Breast epithelium (tissue), 4 donors: Measurements from ENCODE around the gene GLRA3. TPM values are rescaled to one million over a fixed set of nuclear protein-coding genes. Genes with fewer than 3 reads are reported as not detected.
"Not testable (repeated sequence)": the region's sequence is repeated elsewhere in the genome, so short reads cannot be mapped to it uniquely, and the experiment has no call there.

ENCODE experiments used
- DNase-seq, 2 donors: peaks; one replicate each; pipeline ENCODE4 v3.0.0-alpha.2; 2019; ENCODE audit warnings: low spot score in 2 of 2
- H3K27ac ChIP-seq, 2 donors: fragments of 200-600 bp; sonication (generic) in 1 of 2; one replicate each; pipeline ENCODE4 v1.5.1; 2016 to 2019; ENCODE audit warnings: mild to moderate bottlenecking in 1 of 2
- H3K27me3 ChIP-seq, 2 donors: fragments of 200-600 bp; sonication (generic) in 1 of 2; one replicate each; pipeline versions ENCODE4 v1.5.1 to v1.6.0; 2017 to 2019; ENCODE audit warnings: control low read depth in 1 of 2, mild to moderate bottlenecking in 1 of 2
- H3K36me3 ChIP-seq: fragments of 200-600 bp; one replicate; pipeline ENCODE4 v1.5.1; 2019
- H3K4me1 ChIP-seq, 2 donors: fragments of 200-600 bp; sonication (generic); one replicate each; pipeline ENCODE4 v1.5.1; 2016 to 2019; ENCODE audit warnings: control low read depth in 1 of 2
- H3K4me3 ChIP-seq, 3 donors: fragments of 200-600 bp; sonication (generic); 1 replicate in 2 of 3; 2 replicates in 1 of 3; pipeline ENCODE4 v1.5.1; 2016 to 2019; ENCODE audit warnings: mild to moderate bottlenecking in 3 of 3, moderate library complexity in 2 of 3
- H3K9me3 ChIP-seq, 2 donors: fragments of 200-600 bp; sonication (generic) in 1 of 2; one replicate each; pipeline ENCODE4 v1.5.1; 2016 to 2019; ENCODE audit warnings: control low read depth in 1 of 2
- CTCF ChIP-seq, 3 donors: fragments of 450-650 bp; IDR thresholded peaks; one replicate each; pipeline ENCODE4 v1.5.1; 2016 to 2017; ENCODE audit warnings: antibody characterized with exemption in 3 of 3, mild to moderate bottlenecking in 3 of 3, moderate library complexity in 3 of 3
- POLR2A ChIP-seq: fragments of 450-650 bp; IDR thresholded peaks from one replicate; pipeline ENCODE4 v1.6.1; 2016; ENCODE audit warnings: antibody characterized with exemption, mild to moderate bottlenecking, moderate library complexity
- POLR2AphosphoS5 ChIP-seq, 3 donors: sonication (generic); formaldehyde crosslinking; IDR thresholded peaks; one replicate each; pipeline ENCODE4 v1.6.1; 2017; ENCODE audit warnings: antibody characterized with exemption in 3 of 3
- intact Hi-C: fragments of 100-400 bp; cut with DNase I; formaldehyde crosslinking; loops from one replicate; pipeline ENCODE4 v1.15.1; 2023; ENCODE audit warnings: low total_unique reads
- total RNA-seq, 3 donors: library from RNA; depleted of rRNA; stranded (reverse); fragments of >200 nt; gene quantifications; one replicate each; pipeline ENCODE4 v1.1.0, GENCODE V29; 2016

The GLRA3 gene
- total RNA-seq, 3 donors from 2014 or later: 0.16 to 54.7 (median 9.1) TPM

- Histone ChIP-seq H3K27me3 (no peaks in the 10 kb centered on the region), H3K4me3 (no peak overlapping the region), H3K4me1 (no peaks in the 10 kb centered on the region), H3K9me3 (peaks cover 0 to 4% of the 10 kb centered on the region in 2 donors), H3K27ac (no peak overlapping the region), H3K36me3 (no peaks in the 10 kb centered on the region)
- intact Hi-C loops: no loop called here
- no peak for TF ChIP-seq CTCF (IDR thresholded peaks at IDR 0.05)
- TF ChIP-seq POLR2AphosphoS5 (IDR thresholded peaks at IDR 0.05): no peak
- no peak for TF ChIP-seq POLR2A
- no peak for DNase-seq
These were observed 34.4 kb downstream of the GLRA3 start for GRCh38 chr4:174794543-174795094.

- Histone ChIP-seq H3K4me1 (no peaks in the 10 kb centered on the region), H3K27ac (no peak overlapping the region), H3K36me3 (no peaks in the 10 kb centered on the region), H3K4me3 (no peak overlapping the region), H3K27me3 (no peaks in the 10 kb centered on the region), H3K9me3 (no peaks in the 10 kb centered on the region)
- TF ChIP-seq CTCF (IDR thresholded peaks at IDR 0.05) (no peak), POLR2A (no peak), POLR2AphosphoS5 (IDR thresholded peaks at IDR 0.05) (no peak)
- no peak for DNase-seq
- intact Hi-C loops: no loop called here
These were observed 39.4 kb downstream of the GLRA3 start for GRCh38 chr4:174789657-174790056.

GRCh38 chr4:174778274-174778986 lies 50.6 kb downstream of the GLRA3 start:
- H3K27me3 ChIP-seq, H3K36me3 ChIP-seq, H3K9me3 ChIP-seq, intact Hi-C loops, DNase-seq, H3K4me3 ChIP-seq, H3K4me1 ChIP-seq, H3K27ac ChIP-seq: not testable (repeated sequence)

- Histone ChIP-seq H3K4me1 (no peaks in the 10 kb centered on the region), H3K4me3 (no peak overlapping the region), H3K27ac (no peak overlapping the region), H3K36me3 (no peaks in the 10 kb centered on the region), H3K27me3 (no peaks in the 10 kb centered on the region), H3K9me3 (no peaks in the 10 kb centered on the region)
- no peak for DNase-seq
- intact Hi-C loops: no loop called here
- TF ChIP-seq CTCF (IDR thresholded peaks at IDR 0.05) (no peak), POLR2A (no peak), POLR2AphosphoS5 (IDR thresholded peaks at IDR 0.05) (no peak)
These were observed 53.7 kb downstream of the GLRA3 start for GRCh38 chr4:174775366-174775765.

- TF ChIP-seq POLR2A (no peak), POLR2AphosphoS5 (IDR thresholded peaks at IDR 0.05) (no peak), CTCF (IDR thresholded peaks at IDR 0.05) (peak in 2 of 3 donors; percentile 45 to 50)
- no peak for DNase-seq
- H3K36me3 ChIP-seq: no peaks in the 10 kb centered on the region
- H3K27ac ChIP-seq: no peak overlapping the region
- H3K4me3 ChIP-seq: no peak overlapping the region
- no peaks in the 10 kb centered on the region for H3K9me3 ChIP-seq
- no peaks in the 10 kb centered on the region for H3K27me3 ChIP-seq
- intact Hi-C loops: no loop called here
- no peaks in the 10 kb centered on the region for H3K4me1 ChIP-seq
These were observed 64.8 kb downstream of the GLRA3 start for GRCh38 chr4:174764105-174764729.
